Measurements from ENCODE around the gene TSPAN5.

DNA sequence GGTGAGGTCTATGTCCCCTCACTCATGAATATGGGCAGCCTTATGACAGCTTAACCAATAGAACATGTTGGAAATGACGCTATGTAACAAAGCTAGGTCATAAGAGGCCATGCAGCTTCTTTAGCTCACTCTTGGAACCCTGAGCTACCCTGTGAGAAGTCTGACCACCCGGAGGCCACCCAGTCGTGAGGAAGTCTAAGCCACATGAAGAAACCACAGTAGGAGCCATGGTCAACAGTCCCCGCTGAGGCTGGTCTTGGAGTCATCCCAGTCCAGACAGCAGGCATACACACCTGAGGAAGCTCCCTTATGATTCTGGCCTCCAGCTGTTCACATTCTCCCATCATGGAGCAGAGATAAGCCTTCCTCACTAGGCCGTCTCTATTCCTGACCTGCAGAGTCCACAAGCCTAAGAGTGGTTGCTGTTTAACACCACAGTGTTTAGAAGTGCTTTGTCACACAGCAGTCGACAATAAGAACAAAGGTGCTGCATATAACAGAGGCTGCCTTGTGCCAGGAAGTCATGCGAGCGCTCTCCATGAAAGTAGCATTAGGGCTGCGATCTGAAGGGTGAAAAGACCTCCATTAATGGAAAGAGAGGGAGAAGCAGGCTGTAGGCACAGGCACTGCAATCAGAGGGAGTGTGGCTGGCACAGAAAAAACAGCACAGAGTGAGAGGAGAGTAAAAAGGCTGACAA, 38.2 kb downstream of the TSPAN5 start:
- TF ChIP-seq PATZ1 (CRISPR knock-in tag; IDR thresholded peaks at IDR 0.05; ENCODE audit: borderline replicate concordance) (no peak), ZFP3 (CRISPR knock-in tag; IDR thresholded peaks at IDR 0.05) (no peak), ZNF8 (CRISPR knock-in tag; IDR thresholded peaks at IDR 0.05) (no peak), ESRRG (CRISPR knock-in tag; IDR thresholded peaks at IDR 0.05) (no peak), ISL1 (CRISPR knock-in tag; IDR thresholded peaks at IDR 0.05) (no peak), ZFP30 (CRISPR knock-in tag; IDR thresholded peaks at IDR 0.05) (no peak), ARNTL (CRISPR knock-in tag; IDR thresholded peaks at IDR 0.05; ENCODE audit: borderline replicate concordance, low read depth) (no peak), PPARA (CRISPR knock-in tag; IDR thresholded peaks at IDR 0.05; ENCODE audit: borderline replicate concordance) (no peak)
- TF ChIP-seq, protein P1, sequence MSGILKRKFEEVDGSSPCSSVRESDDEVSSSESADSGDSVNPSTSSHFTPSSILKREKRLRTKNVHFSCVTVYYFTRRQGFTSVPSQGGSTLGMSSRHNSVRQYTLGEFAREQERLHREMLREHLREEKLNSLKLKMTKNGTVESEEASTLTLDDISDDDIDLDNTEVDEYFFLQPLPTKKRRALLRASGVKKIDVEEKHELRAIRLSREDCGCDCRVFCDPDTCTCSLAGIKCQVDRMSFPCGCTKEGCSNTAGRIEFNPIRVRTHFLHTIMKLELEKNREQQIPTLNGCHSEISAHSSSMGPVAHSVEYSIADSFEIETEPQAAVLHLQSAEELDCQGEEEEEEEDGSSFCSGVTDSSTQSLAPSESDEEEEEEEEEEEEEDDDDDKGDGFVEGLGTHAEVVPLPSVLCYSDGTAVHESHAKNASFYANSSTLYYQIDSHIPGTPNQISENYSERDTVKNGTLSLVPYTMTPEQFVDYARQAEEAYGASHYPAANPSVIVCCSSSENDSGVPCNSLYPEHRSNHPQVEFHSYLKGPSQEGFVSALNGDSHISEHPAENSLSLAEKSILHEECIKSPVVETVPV (CRISPR knock-in tag; IDR thresholded peaks at IDR 0.05): no peak
- TF ChIP-seq, protein P2, sequence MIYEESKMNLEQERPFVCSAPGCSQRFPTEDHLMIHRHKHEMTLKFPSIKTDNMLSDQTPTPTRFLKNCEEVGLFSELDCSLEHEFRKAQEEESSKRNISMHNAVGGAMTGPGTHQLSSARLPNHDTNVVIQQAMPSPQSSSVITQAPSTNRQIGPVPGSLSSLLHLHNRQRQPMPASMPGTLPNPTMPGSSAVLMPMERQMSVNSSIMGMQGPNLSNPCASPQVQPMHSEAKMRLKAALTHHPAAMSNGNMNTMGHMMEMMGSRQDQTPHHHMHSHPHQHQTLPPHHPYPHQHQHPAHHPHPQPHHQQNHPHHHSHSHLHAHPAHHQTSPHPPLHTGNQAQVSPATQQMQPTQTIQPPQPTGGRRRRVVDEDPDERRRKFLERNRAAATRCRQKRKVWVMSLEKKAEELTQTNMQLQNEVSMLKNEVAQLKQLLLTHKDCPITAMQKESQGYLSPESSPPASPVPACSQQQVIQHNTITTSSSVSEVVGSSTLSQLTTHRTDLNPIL (CRISPR knock-in tag; IDR thresholded peaks at IDR 0.05; ENCODE audit: low read depth): no peak
- TF ChIP-seq, protein P3, sequence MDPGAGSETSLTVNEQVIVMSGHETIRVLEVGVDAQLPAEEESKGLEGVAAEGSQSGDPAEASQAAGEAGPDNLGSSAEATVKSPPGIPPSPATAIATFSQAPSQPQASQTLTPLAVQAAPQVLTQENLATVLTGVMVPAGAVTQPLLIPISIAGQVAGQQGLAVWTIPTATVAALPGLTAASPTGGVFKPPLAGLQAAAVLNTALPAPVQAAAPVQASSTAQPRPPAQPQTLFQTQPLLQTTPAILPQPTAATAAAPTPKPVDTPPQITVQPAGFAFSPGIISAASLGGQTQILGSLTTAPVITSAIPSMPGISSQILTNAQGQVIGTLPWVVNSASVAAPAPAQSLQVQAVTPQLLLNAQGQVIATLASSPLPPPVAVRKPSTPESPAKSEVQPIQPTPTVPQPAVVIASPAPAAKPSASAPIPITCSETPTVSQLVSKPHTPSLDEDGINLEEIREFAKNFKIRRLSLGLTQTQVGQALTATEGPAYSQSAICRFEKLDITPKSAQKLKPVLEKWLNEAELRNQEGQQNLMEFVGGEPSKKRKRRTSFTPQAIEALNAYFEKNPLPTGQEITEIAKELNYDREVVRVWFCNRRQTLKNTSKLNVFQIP (CRISPR knock-in tag; IDR thresholded peaks at IDR 0.05; ENCODE audit: borderline replicate concordance, low read depth): no peak

All from SK-N-SH treated with all-trans-retinoic acid at 6 μM for 48 hours (cell line).